HPDE6-E6E7 (cell line): ENCODE measurements around the gene CAPG.
"Not testable (repeated sequence)": the region's sequence is repeated elsewhere in the genome, so short reads cannot be mapped to it uniquely, and the experiment has no call there.

ENCODE experiments used
- DNase-seq: peaks from one replicate; pipeline ENCODE4 v3.0.0; 2011; ENCODE audit warnings: missing footprints; ENCODE audit errors: extremely low spot score

CAPG gene

GRCh38 chr2:85398426-85399182, 11.6 kb downstream of the CAPG start:
- no peak for DNase-seq

DNA sequence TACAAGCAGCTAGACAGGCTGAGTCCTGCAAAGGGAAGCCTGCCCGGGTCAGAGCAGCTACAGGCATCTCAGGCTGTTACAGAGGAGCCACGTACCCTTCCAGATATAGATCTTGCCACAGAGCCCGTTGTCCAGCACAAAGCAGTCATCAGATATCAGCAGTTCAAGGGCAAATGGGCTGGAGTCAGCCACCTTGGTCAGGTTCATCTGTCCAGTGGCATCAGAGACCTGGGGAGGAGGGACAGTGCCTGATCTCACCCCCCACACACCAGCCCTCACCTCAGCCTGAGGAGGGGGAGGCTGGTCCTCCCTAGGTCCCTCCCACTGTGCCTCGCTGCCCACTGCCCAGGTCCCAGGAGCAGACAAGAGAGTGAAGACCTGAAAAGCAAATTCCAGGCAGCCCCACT, 12.2 kb downstream of the CAPG start:
- no peak for DNase-seq

DNA sequence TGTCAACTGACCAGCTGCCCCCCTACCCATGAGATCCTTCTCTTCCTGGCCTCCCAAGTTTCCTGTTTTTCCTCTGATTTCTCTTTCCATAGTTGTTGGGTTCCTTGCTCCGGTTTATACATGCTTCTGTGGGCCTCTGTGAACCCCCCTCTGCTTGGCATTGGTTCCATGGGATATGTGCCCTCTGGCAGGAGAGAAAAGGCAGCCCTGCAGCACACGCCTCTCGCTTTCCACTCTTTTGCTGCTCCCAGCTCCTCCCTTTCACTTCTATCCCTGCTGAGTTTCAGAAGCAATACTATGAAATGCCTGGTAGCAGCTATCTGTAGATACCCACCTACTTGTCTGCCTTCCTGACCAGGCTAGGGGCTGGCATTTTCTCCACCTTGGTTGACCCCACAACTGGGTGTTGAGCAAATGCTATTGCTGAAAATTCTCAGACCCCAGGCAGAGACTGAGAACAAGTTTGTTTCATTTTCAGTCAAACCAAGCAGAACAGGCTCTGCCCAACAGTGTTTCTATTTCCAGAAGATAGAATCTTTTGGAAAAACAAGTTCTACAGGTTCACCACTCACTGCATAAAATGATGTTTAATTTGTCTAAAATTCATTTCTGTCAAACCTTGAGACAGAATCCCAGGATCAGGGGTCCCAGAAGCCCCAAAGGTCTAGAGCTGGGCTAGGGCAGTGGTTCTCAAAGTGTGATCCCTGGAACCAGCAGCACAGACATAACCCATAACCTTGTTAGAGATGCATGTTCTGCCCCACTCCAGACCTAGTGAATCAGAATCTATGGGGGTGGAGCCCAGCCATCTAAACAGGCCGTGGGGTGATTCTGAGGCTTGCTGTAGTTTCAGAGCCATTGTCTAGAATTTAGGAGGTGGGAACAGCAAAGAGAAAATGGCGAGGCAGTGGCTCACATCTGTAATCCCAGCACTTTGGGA, 13.4 kb downstream of the CAPG start:
- DNase-seq = no peak

DNA sequence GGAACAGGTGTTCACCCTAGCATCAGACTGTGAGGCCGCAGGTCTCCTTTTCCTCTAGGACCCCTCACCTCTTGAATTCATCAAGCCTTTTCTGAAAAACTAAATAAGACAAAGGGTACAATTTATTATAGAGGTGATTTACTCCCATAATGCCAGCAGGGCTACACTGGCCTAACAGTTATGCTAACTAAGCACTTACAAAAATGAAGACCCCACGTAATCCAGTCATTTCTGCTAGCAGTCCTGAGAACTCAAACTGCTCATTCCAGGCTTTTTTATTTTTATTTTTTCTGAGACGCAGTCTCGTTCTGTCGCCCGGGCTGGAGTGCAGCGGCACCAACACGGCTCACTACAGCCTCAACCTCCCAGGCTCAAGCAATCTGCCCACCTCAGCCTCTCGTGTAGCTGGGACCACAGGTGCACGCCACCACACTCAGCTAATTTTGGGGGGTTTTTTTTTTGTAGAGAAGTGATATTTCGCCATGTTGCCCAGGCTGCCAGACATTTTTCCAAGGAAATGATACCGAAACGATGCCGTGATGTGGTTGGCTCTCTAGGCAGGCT, 14.2 kb downstream of the CAPG start:
- DNase-seq = no peak

GRCh38 chr2:85394976-85395375, 15.2 kb downstream of the CAPG start:
- no peak for DNase-seq

DNA sequence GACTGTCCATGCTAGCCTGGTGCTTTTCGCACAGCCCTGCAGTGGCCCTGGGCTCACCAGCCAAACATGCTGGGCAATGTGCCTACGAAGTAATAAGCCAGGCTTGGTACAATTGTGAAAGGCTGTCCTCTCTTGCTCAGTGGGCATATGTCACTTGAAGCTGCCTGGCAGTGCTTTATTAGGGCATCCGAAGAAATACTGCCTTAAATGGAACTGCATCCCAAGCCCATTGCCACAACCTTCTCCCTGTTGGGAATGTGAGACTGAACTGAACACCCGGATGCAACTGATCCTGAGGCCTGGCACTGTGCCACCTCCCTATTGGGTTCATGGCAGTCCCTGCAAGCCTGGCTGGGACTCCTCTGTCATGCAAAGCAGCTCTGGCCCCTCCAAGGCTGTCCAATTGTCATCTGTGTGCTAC, 15.9 kb downstream of the CAPG start:
- no peak for DNase-seq

DNA sequence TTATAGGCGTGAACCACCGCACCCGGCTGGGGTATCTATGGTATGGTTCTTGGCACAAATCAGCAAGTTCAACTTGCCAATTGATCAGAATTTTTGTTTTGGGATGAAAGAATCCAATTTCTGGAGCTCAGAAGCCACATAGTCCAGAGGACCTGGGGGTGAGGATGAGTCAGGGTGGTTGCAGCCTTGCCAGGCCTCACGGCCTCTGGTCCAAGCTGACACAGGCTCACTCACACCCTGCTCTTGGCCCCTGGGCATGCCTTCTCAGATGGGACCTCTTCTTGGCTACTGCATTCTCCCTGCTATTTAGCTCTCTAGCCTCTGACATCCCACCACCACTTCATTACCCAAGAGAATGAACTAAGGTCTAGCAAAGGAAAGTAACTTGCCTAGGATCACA, 16.3 kb downstream of the CAPG start:
- DNase-seq = no peak

DNA sequence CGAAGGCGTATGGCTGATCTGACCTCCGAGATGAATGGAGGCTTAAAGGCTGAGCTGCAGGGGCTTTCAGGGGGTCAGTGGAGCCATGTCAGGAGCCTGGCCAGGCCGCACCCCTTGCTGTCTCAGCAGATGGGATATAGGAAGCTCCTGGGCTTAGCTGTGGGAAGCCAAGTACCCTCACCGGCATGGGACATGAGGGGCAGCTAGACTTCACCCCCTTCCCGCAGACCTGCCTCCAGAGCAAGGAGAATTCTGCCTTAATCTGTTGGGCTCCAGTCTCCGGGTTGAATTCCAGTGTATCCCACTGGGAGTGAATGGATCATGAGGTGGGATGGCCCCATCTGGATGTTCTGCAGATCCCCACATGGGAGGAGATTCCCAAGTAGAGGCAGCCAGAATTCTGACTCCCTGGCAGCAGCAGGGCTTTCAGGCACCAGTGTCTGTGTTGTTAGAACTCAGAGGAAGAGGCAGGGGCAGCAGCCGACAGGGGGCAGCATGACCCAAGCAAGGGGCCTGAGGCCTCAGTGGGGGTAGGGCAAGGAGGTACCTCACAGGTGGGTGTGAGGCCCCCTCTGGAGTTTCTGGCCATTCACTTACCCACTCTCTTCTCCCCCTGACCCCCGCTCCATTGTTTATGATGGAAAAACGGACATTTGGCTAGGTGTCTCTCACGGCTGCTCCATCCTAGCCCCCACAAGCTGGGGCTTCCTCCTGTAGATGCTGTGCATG, 19.1 kb downstream of the CAPG start:
- DNase-seq = peak; percentile 49

GRCh38 chr2:85388878-85389538, 21.2 kb downstream of the CAPG start:
- no peak for DNase-seq

GRCh38 chr2:85387754-85388153, 22.4 kb downstream of the CAPG start:
- no peak for DNase-seq

DNA sequence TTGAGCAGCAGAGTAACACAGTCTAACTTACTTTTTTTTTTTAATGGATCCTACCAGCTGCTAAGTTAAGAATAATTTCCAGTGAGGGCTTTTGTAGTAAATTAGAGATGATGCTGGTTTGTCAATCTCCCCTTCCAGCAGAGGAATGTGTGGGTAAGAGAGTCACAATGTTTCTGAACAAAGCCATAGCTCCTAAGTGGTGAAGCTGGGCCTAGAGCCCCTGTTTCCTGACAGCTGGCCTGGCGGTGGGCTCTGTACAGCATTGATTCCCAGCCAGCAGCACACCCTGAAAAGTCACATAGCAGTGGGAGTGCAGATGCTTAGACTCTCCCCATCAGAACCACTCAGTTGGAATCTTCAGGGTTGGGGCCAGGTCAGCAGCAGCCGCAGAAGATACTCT, 24.4 kb downstream of the CAPG start:
- DNase-seq = no peak

- no peak for DNase-seq
These were observed 26.3 kb downstream of the CAPG start for GRCh38 chr2:85383850-85384249.

DNA sequence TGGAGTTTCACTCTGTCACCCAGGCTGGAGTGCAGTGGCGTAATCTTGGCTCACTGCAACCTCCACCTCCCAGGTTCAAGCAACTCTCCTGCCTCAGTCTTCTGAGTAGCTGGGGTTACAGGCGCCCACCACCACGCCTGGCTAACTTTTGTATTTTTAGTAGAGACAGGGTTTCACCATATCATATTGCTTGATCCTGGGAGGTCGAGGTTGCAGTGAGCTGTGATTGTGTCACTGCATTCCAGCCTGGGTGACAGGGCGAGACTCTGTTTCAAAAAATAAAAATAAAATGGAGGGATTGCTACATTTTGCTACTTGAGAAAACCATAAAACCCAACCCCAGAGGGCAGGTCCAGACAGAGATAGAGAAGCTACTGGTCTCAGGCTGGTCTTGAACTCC, 27.0 kb downstream of the CAPG start:
- not testable (repeated sequence) for DNase-seq

DNA sequence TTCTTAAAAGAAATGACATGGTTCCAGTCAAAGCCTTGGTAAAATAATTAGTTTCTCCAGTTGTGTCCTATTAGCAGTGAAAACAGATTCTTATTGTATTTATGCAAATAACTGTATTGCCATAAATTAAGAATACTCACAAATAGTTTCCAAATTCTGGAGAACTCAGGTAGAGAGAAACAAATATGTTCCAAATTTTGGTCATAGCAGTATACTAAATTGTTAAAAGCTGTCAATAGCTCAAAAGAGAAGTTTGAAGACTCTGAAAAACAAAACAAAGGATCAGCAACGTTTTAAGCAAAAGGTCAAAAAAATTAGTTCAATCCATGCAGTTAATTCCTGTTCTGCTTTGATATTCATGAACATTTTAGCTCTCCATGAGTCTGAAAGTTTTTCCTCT, 30.1 kb downstream of the CAPG start:
- no peak for DNase-seq

- DNase-seq = no peak
These were observed 31.9 kb downstream of the CAPG start for GRCh38 chr2:85378257-85378656.

DNA sequence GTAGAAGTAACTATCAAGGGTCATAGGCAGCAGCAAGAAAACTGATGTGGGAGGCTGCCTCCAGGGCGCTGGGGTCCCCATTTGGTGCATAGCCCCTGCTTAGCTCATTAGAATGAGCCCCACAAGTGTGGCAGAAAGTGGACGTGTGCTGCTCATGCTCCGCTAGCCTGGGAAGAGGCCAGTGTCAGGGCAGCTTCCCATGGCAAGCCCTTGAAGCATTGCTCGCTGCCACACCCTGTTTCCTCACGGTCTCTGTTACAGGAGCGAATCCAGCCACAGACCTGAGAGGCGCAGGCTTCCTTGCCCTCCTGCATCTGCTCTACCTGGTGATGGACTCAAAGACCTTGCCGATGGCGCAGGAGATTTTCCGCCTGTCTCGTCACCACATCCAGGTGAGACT, 33.1 kb downstream of the CAPG start:
- no peak for DNase-seq

GRCh38 chr2:85376291-85377065, 33.7 kb downstream of the CAPG start:
- DNase-seq = no peak

DNA sequence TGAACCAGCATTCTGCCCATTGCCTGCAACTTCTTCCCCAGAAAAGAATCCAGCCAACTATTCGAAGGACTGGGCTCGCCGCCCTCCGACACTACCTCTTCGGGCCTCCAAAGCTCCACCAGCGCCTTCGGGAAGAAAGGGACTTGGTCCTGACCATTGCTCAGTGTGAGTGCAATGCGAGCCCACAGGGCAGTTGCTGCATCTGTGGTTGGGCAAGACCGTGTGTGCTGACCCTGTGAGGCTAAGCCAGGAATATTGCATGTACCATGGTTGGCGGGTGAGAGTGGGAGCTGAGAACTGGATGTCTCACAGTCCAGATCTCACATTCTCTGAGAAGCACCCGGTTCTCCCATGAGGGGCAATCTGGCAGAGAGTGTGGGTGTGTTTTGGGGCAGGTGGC, 39.1 kb downstream of the CAPG start:
- DNase-seq = no peak

- DNase-seq = no peak
These were observed 40.7 kb downstream of the CAPG start for GRCh38 chr2:85369500-85369899.

DNA sequence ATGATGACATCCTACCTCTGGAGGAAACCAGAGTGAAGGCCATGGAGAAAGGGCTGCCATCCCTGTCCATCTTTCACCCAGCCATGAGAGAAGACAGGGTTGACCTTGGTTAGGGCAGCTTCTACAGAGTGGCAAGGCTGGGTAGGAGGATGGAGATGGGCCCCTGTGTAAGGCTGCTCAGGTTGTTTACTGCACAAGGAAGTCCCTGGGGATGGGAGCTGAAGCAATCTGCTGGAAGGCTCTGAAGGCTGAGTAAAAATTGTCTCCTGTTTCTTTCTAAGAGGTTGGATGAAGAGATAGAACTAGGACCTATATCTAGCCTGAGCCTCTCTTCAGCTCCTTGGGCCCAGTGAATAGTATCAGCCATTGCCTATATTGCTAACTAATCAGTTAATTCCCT, 41.2 kb downstream of the CAPG start:
- DNase-seq = no peak

- DNase-seq = no peak
These were observed 43.0 kb downstream of the CAPG start for GRCh38 chr2:85367180-85367579.
